SK-N-SH treated with all-trans-retinoic acid at 6 μM for 48 hours (cell line): ENCODE results near the gene KIF12.

Experiments
- ATAC-seq: fragments of 200-7000 bp; cut with Tn5 transposase; 3 replicates; pipeline ENCODE4 v1.9.1; 2020; ENCODE audit warnings: mild to moderate bottlenecking, moderate library complexity
- ARNTL ChIP-seq: fragments of 450-650 bp; formaldehyde crosslinking; IDR thresholded peaks from 2 replicates; pipeline ENCODE4 v1.5.0; 2020; ENCODE audit warnings: low read depth, mild to moderate bottlenecking, moderate library complexity, borderline replicate concordance
- CSDC2 ChIP-seq: fragments of 250-450 bp; sonication (Bioruptor Pico); IDR thresholded peaks from 2 replicates; pipeline ENCODE4 v1.5.0; 2020; ENCODE audit warnings: mild to moderate bottlenecking, moderate library complexity
- ESRRG ChIP-seq: fragments of 250-450 bp; sonication (Bioruptor Pico); IDR thresholded peaks from 2 replicates; pipeline ENCODE4 v1.6.1; 2021; ENCODE audit warnings: mild to moderate bottlenecking
- GLIS3 ChIP-seq: fragments of 250-450 bp; sonication (Bioruptor Pico); IDR thresholded peaks from 2 replicates; pipeline ENCODE4 v1.5.0; 2020; ENCODE audit warnings: mild to moderate bottlenecking, moderate library complexity
- ISL1 ChIP-seq: fragments of 250-450 bp; sonication (Bioruptor Pico); IDR thresholded peaks from 2 replicates; pipeline ENCODE4 v2.1.2; 2022; ENCODE audit warnings: mild to moderate bottlenecking, moderate library complexity
- OSR1 ChIP-seq: fragments of 250-450 bp; sonication (Bioruptor Pico); IDR thresholded peaks from 2 replicates; pipeline ENCODE4 v1.8.0; 2022; ENCODE audit warnings: moderate library complexity, mild to moderate bottlenecking, inconsistent platforms
- PPARA ChIP-seq: fragments of 250-450 bp; sonication (Bioruptor Pico); IDR thresholded peaks from 2 replicates; pipeline ENCODE4 v1.5.0; 2020; ENCODE audit warnings: mild to moderate bottlenecking, borderline replicate concordance
- RARB ChIP-seq: fragments of 250-450 bp; sonication (Bioruptor Pico); IDR thresholded peaks from 2 replicates; pipeline ENCODE4 v1.8.0; 2021; ENCODE audit warnings: mild to moderate bottlenecking, moderate library complexity
- SNAI2 ChIP-seq: fragments of 250-450 bp; sonication (Bioruptor Pico); IDR thresholded peaks from 2 replicates; pipeline ENCODE4 v1.5.0; 2020; ENCODE audit warnings: mild to moderate bottlenecking, moderate library complexity
- TOX ChIP-seq: fragments of 250-450 bp; sonication (Bioruptor Pico); IDR thresholded peaks from 2 replicates; pipeline ENCODE4 v1.8.0; 2021; ENCODE audit warnings: mild to moderate bottlenecking, moderate library complexity, borderline replicate concordance
- ZC3H10 ChIP-seq: fragments of 250-450 bp; sonication (Bioruptor Pico); IDR thresholded peaks from 2 replicates; pipeline ENCODE4 v1.5.1; 2021; ENCODE audit warnings: mild to moderate bottlenecking, moderate library complexity
- ZFP3 ChIP-seq: fragments of 250-450 bp; sonication (Bioruptor Pico); IDR thresholded peaks from 2 replicates; pipeline ENCODE4 v1.5.0; 2020; ENCODE audit warnings: mild to moderate bottlenecking, moderate library complexity
- ZFP30 ChIP-seq: fragments of 450-650 bp; formaldehyde crosslinking; IDR thresholded peaks from 2 replicates; pipeline ENCODE4 v1.5.0; 2022; ENCODE audit warnings: mild to moderate bottlenecking, moderate library complexity
- ZNF565 ChIP-seq: fragments of 450-650 bp; formaldehyde crosslinking; conservative IDR thresholded peaks from 2 replicates; pipeline ENCODE4 v1.5.0; 2020; ENCODE audit warnings: low read depth, mild to moderate bottlenecking, moderate library complexity
- ZNF70 ChIP-seq: fragments of 450-650 bp; formaldehyde crosslinking; IDR thresholded peaks from 2 replicates; pipeline ENCODE4 v1.5.0; 2020; ENCODE audit warnings: mild to moderate bottlenecking, moderate library complexity
- ZNF8 ChIP-seq: fragments of 450-650 bp; formaldehyde crosslinking; IDR thresholded peaks from 2 replicates; pipeline ENCODE4 v1.5.0; 2020; ENCODE audit warnings: mild to moderate bottlenecking, moderate library complexity
- TF ChIP-seq, protein P1 (sequence below): fragments of 250-450 bp; sonication (Bioruptor Pico); IDR thresholded peaks from 2 replicates; pipeline ENCODE4 v1.5.0; 2020; ENCODE audit warnings: mild to moderate bottlenecking, moderate library complexity
- TF ChIP-seq, protein P2 (sequence below): fragments of 250-450 bp; sonication (Bioruptor Pico); IDR thresholded peaks from 2 replicates; pipeline ENCODE4 v1.5.1; 2020; ENCODE audit warnings: low read depth, mild to moderate bottlenecking, moderate library complexity
- TF ChIP-seq, protein P3 (sequence below): fragments of 250-450 bp; sonication (Bioruptor Pico); IDR thresholded peaks from 2 replicates; pipeline ENCODE4 v1.5.1; 2021; ENCODE audit warnings: mild to moderate bottlenecking, moderate library complexity
- TF ChIP-seq, protein P4 (sequence below): fragments of 250-450 bp; sonication (Bioruptor Pico); IDR thresholded peaks from 2 replicates; pipeline ENCODE4 v1.8.0; 2020; ENCODE audit warnings: mild to moderate bottlenecking, moderate library complexity, borderline replicate concordance

KIF12 gene

DNA sequence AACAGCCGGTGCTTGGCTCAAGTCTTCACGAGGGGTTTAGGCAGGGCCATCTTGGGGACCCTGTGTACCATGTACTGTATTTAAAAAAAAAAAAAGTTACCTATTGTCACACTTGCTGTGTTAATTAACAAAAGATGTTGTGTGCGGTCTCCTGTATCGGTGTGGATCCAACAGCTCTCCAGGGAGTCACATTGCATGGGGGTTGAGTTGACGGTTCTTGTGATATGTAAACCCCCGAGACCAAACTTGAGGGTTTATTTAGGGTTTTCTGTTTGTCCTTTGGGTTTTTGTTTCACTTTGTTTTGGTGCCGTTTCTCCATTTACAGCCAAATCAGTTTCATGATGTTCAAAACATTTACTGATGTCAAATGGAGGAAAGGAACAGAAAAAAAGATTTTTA, 43.2 kb downstream of the KIF12 start (continued):
- TF ChIP-seq, protein P1, sequence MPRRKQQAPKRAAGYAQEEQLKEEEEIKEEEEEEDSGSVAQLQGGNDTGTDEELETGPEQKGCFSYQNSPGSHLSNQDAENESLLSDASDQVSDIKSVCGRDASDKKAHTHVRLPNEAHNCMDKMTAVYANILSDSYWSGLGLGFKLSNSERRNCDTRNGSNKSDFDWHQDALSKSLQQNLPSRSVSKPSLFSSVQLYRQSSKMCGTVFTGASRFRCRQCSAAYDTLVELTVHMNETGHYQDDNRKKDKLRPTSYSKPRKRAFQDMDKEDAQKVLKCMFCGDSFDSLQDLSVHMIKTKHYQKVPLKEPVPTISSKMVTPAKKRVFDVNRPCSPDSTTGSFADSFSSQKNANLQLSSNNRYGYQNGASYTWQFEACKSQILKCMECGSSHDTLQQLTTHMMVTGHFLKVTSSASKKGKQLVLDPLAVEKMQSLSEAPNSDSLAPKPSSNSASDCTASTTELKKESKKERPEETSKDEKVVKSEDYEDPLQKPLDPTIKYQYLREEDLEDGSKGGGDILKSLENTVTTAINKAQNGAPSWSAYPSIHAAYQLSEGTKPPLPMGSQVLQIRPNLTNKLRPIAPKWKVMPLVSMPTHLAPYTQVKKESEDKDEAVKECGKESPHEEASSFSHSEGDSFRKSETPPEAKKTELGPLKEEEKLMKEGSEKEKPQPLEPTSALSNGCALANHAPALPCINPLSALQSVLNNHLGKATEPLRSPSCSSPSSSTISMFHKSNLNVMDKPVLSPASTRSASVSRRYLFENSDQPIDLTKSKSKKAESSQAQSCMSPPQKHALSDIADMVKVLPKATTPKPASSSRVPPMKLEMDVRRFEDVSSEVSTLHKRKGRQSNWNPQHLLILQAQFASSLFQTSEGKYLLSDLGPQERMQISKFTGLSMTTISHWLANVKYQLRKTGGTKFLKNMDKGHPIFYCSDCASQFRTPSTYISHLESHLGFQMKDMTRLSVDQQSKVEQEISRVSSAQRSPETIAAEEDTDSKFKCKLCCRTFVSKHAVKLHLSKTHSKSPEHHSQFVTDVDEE (CRISPR knock-in tag) = no peak
- TF ChIP-seq ZNF70 (CRISPR knock-in tag) (no peak), CSDC2 (CRISPR knock-in tag) (no peak), ZNF8 (CRISPR knock-in tag) (no peak), OSR1 (CRISPR knock-in tag) (no peak), ARNTL (CRISPR knock-in tag) (no peak), ZFP3 (no peak), PPARA (CRISPR knock-in tag) (no peak), TOX (CRISPR knock-in tag) (no peak)
- TF ChIP-seq, protein P2, sequence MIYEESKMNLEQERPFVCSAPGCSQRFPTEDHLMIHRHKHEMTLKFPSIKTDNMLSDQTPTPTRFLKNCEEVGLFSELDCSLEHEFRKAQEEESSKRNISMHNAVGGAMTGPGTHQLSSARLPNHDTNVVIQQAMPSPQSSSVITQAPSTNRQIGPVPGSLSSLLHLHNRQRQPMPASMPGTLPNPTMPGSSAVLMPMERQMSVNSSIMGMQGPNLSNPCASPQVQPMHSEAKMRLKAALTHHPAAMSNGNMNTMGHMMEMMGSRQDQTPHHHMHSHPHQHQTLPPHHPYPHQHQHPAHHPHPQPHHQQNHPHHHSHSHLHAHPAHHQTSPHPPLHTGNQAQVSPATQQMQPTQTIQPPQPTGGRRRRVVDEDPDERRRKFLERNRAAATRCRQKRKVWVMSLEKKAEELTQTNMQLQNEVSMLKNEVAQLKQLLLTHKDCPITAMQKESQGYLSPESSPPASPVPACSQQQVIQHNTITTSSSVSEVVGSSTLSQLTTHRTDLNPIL (CRISPR knock-in tag) = no peak

DNA sequence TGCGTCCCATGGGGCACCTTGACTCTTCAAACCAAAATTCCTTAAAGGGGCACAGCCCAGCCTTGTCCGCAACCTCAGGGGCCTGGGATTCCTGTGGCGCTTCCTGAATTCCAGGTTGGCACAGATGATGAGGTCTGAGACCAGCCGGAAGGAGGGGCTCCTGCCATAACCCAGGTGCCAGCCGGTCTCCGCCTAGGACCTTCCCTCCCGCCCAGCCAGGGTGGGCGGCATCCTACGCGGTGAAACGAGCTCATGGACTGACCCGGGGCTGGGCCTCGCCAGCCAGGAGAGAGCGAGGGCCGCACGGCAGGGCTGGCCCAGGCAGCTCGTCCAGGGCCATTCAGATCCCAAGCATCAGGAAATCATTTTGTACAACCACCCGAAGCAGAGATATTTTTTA, 44.0 kb downstream of the KIF12 start:
- no peak for ATAC-seq
- TF ChIP-seq, protein P2 (CRISPR knock-in tag) = no peak
- TF ChIP-seq ZC3H10 (CRISPR knock-in tag) = no peak
- TF ChIP-seq PPARA (CRISPR knock-in tag) = no peak
- no peak for TF ChIP-seq ISL1 (CRISPR knock-in tag)
- TF ChIP-seq ZNF565 (CRISPR knock-in tag) = no peak
- no peak for TF ChIP-seq ARNTL (CRISPR knock-in tag)
- no peak for TF ChIP-seq TOX (CRISPR knock-in tag)
- TF ChIP-seq ZFP30 (CRISPR knock-in tag) = no peak

DNA sequence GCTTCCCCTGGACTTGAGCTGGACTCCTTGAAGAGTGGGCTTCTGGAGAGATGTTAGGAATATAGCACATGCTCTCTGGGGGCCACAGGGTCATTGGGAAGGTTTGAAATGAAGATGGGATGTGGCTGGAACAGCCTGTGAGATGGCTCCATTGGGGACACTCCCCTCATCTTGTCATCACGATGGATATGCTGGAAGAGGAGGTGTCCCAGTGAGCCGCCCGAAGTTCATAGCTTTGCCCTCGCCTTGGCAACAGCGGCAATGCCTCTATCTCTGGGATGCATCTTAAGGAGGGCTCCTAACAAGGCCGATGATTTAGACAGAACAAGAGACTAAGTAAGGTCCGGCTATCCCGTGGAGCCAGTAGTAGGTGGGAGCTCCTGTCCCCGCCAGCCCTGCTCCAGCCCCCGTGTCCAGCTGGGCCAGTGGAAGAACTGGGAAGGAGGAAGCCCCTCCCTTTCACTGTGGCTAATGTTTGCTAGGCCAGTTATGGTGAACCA, 44.9 kb downstream of the KIF12 start:
- TF ChIP-seq, protein P3, sequence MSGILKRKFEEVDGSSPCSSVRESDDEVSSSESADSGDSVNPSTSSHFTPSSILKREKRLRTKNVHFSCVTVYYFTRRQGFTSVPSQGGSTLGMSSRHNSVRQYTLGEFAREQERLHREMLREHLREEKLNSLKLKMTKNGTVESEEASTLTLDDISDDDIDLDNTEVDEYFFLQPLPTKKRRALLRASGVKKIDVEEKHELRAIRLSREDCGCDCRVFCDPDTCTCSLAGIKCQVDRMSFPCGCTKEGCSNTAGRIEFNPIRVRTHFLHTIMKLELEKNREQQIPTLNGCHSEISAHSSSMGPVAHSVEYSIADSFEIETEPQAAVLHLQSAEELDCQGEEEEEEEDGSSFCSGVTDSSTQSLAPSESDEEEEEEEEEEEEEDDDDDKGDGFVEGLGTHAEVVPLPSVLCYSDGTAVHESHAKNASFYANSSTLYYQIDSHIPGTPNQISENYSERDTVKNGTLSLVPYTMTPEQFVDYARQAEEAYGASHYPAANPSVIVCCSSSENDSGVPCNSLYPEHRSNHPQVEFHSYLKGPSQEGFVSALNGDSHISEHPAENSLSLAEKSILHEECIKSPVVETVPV (CRISPR knock-in tag) = no peak
- TF ChIP-seq, protein P4, sequence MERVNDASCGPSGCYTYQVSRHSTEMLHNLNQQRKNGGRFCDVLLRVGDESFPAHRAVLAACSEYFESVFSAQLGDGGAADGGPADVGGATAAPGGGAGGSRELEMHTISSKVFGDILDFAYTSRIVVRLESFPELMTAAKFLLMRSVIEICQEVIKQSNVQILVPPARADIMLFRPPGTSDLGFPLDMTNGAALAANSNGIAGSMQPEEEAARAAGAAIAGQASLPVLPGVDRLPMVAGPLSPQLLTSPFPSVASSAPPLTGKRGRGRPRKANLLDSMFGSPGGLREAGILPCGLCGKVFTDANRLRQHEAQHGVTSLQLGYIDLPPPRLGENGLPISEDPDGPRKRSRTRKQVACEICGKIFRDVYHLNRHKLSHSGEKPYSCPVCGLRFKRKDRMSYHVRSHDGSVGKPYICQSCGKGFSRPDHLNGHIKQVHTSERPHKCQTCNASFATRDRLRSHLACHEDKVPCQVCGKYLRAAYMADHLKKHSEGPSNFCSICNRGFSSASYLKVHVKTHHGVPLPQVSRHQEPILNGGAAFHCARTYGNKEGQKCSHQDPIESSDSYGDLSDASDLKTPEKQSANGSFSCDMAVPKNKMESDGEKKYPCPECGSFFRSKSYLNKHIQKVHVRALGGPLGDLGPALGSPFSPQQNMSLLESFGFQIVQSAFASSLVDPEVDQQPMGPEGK (CRISPR knock-in tag) = no peak
- TF ChIP-seq ZNF70 (CRISPR knock-in tag) = no peak
- TF ChIP-seq GLIS3 (CRISPR knock-in tag) = no peak
- TF ChIP-seq RARB (CRISPR knock-in tag) = no peak
- TF ChIP-seq ZFP3 = no peak
- TF ChIP-seq ESRRG (CRISPR knock-in tag) = no peak
- no peak for TF ChIP-seq OSR1 (CRISPR knock-in tag)
- TF ChIP-seq, protein P2 (CRISPR knock-in tag) = no peak
- no peak for TF ChIP-seq ZNF565 (CRISPR knock-in tag)
- TF ChIP-seq ZC3H10 (CRISPR knock-in tag) = no peak
- TF ChIP-seq ZNF8 (CRISPR knock-in tag) = no peak
- no peak for TF ChIP-seq SNAI2 (CRISPR knock-in tag)
- TF ChIP-seq PPARA (CRISPR knock-in tag) = no peak
- TF ChIP-seq ZFP30 (CRISPR knock-in tag) = no peak
- no peak for TF ChIP-seq ARNTL (CRISPR knock-in tag)

More for the DNA sequence above, 44.9 kb downstream of the KIF12 start:
- ATAC-seq = no peak
